Epithelial cell of esophagus (primary cell): ENCODE results near the gene SFXN3.
A peak's percentile ranks its signal among the peaks of the same experiment; 100 is the strongest.

Experiments
- DNase-seq: peaks from one replicate; pipeline ENCODE4 v3.0.0; 2010; ENCODE audit warnings: low read depth
- H3K4me3 ChIP-seq: 2 replicates; pipeline ENCODE4 v1.5.1; 2011; ENCODE audit warnings: mild to moderate bottlenecking, low read length, control low read depth
- TF ChIP-seq, protein P1 (sequence below): IDR thresholded peaks from 2 replicates; pipeline ENCODE4 v1.5.1; 2011; ENCODE audit warnings: low read depth, mild to moderate bottlenecking, low read length, control low read depth, inconsistent platforms; ENCODE audit not compliant: insufficient read depth; ENCODE audit errors: missing control alignments

SFXN3 gene

GRCh38 chr10:101071267-101071884 lies 40.3 kb downstream of the SFXN3 start:
- TF ChIP-seq, protein P1, sequence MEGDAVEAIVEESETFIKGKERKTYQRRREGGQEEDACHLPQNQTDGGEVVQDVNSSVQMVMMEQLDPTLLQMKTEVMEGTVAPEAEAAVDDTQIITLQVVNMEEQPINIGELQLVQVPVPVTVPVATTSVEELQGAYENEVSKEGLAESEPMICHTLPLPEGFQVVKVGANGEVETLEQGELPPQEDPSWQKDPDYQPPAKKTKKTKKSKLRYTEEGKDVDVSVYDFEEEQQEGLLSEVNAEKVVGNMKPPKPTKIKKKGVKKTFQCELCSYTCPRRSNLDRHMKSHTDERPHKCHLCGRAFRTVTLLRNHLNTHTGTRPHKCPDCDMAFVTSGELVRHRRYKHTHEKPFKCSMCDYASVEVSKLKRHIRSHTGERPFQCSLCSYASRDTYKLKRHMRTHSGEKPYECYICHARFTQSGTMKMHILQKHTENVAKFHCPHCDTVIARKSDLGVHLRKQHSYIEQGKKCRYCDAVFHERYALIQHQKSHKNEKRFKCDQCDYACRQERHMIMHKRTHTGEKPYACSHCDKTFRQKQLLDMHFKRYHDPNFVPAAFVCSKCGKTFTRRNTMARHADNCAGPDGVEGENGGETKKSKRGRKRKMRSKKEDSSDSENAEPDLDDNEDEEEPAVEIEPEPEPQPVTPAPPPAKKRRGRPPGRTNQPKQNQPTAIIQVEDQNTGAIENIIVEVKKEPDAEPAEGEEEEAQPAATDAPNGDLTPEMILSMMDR, result no peak
- DNase-seq, result peak; percentile 54
- H3K4me3 ChIP-seq, result no peak overlapping the region

DNA sequence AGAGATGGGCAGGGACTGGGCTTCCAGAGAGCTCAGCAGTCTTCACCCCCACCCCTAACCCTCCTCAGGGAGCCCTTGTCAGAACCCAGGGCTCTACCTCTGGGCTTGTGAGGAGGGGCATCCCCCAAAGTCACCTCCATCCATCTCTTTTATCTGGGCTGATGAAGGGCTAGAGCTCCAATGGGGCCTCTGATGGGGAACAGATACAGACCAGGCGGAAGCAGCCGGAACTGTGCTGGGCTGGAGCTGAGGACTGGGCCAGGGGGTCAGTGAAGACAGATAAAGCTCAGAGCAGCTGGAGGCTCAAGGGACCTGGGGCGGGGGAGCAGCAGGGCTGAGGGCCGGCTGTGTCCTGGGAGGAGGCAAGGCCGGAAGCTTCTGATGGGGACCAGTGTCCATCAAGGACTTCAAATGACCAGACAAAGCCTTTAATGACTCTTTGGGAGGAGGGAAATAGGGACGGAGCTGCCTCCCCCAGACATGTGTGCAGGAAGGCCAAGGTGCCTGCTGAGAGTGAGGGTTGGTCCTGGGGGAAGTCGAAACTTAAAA lies 40.9 kb downstream of the SFXN3 start:
- no peak overlapping the region for H3K4me3 ChIP-seq

DNA sequence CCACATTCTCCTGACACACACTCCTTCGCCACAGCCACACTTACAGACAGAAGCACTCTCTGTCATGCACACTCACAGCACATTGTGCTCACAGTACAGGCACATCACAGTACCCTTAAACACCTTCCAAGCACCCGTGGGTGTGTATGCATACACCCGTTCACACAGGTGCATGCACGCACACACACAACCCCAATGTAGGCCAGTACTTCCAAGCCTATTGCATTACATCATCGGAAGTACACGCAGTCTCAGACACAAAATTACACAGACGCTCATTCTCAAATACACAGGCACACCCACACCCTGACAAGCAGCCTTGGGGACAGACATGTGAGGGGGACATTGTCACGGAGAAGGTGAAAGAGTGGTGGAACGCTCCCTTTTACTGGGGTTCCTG lies 41.9 kb downstream of the SFXN3 start:
- TF ChIP-seq, protein P1, result no peak
- peak; percentile 16 for DNase-seq
- H3K4me3 ChIP-seq, result no peak overlapping the region

More for the DNA sequence above, 40.9 kb downstream of the SFXN3 start:
- no peak for DNase-seq
- TF ChIP-seq, protein P1, result no peak

DNA sequence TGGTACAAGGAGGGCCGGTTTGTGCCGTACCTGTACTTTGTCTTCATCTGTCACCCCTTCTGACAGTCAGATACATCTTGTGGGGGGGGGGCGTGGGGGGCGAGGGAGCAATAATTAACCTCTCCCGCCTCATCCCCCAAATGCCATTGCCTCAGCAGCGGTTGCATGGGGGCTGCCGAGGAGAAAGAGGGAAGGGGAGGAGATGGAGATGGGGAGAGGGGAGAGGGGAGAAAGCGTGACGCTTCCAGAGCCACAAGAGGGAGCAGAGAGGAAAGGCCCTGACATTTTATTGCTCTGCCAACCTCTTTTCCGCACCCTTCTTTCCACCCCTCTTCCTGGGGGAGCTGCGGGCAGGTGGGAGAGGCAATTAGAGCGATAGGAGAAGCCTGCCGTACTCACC lies 42.6 kb downstream of the SFXN3 start:
- no peak for DNase-seq
- TF ChIP-seq, protein P1, result no peak
- no peak overlapping the region for H3K4me3 ChIP-seq

- TF ChIP-seq, protein P1, result no peak
- peak; percentile 30 for DNase-seq
- H3K4me3 ChIP-seq, result no peak overlapping the region
Observed at GRCh38 chr10:101075775-101076174, 44.7 kb downstream of the SFXN3 start.

GRCh38 chr10:101076630-101077029 lies 45.6 kb downstream of the SFXN3 start:
- no peak for DNase-seq
- TF ChIP-seq, protein P1, result no peak
- no peak overlapping the region for H3K4me3 ChIP-seq

DNA sequence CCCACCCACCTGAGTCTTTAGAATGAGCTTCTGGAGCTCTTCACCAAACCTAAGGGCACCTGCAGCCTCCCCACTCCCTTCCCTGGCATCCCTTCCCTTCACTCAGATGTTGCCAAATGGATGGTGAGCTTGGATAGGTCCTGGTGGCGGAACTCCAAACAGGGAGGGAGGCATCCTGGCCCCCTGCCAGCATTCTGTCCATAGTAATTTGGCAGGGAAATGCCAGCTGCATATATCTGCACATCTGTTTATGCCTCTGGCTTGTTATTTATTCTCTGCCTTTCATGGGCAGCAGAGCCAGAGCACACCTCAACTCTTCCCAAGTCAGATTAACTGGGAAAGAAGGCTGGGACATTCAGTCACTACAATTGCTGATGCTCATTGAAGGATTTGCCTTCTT lies 48.8 kb downstream of the SFXN3 start:
- TF ChIP-seq, protein P1, result no peak
- H3K4me3 ChIP-seq, result no peak overlapping the region
- no peak for DNase-seq
